OCI-LY1 (cell line): ENCODE data around the gene STXBP6.

ENCODE experiments used
- H2AFZ ChIP-seq: fragments of 200-600 bp; sonication (generic), shearing (Covaris generic); 2 replicates; pipeline ENCODE4 v1.6.0; 2014; ENCODE audit warnings: antibody characterized with exemption, mild to moderate bottlenecking, low read length
- H3F3A ChIP-seq: fragments of 200-600 bp; sonication (generic), shearing (Covaris generic); 2 replicates; pipeline ENCODE4 v1.6.0; 2014; ENCODE audit warnings: mild to moderate bottlenecking, antibody characterized with exemption, low read length, moderate library complexity; ENCODE audit not compliant: insufficient read depth
- H3K27ac ChIP-seq: fragments of 200-600 bp; sonication (generic); 2 replicates; pipeline ENCODE4 v1.5.1; 2014; ENCODE audit warnings: low read length, mixed run types, mild to moderate bottlenecking, low read depth; ENCODE audit not compliant: poor library complexity, severe bottlenecking
- H3K27me3 ChIP-seq: fragments of 200-600 bp; sonication (generic); 2 replicates; pipeline ENCODE4 v1.6.0; 2014; ENCODE audit warnings: antibody characterized with exemption, mild to moderate bottlenecking, low read length, moderate library complexity; ENCODE audit not compliant: insufficient read depth
- H3K36me3 ChIP-seq: fragments of 200-600 bp; sonication (generic); 2 replicates; pipeline ENCODE4 v1.6.1; 2014; ENCODE audit warnings: mild to moderate bottlenecking, antibody characterized with exemption, low read length, moderate library complexity, mixed read lengths; ENCODE audit not compliant: insufficient read depth
- H3K4me1 ChIP-seq: fragments of 200-600 bp; sonication (generic); 2 replicates; pipeline ENCODE4 v1.5.1; 2014; ENCODE audit warnings: mild to moderate bottlenecking, low read length, moderate library complexity; ENCODE audit not compliant: insufficient read depth, severe bottlenecking
- H3K4me2 ChIP-seq: fragments of 200-600 bp; sonication (generic), shearing (Covaris generic); 2 replicates; pipeline ENCODE4 v1.6.1; 2014; ENCODE audit warnings: low read length
- H3K4me3 ChIP-seq: fragments of 200-600 bp; sonication (generic); 2 replicates; pipeline ENCODE4 v1.5.1; 2014; ENCODE audit warnings: low read length, low read depth, mild to moderate bottlenecking, mixed read lengths; ENCODE audit not compliant: poor library complexity, severe bottlenecking
- H3K79me2 ChIP-seq: fragments of 200-600 bp; shearing (Covaris generic); 2 replicates; pipeline ENCODE4 v1.6.1; 2016; ENCODE audit warnings: mixed run types, low read length, mixed read lengths; ENCODE audit not compliant: insufficient read depth
- H3K9ac ChIP-seq: fragments of 200-600 bp; sonication (generic), shearing (Covaris generic); 2 replicates; pipeline ENCODE4 v1.6.1; 2014; ENCODE audit warnings: mild to moderate bottlenecking, low read length, mixed read lengths
- H3K9me2 ChIP-seq: fragments of 200-600 bp; sonication (generic), shearing (Covaris generic); 2 replicates; pipeline ENCODE4 v1.6.1; 2014; ENCODE audit warnings: low read depth, mild to moderate bottlenecking, low read length, mixed read lengths
- H3K9me3 ChIP-seq: fragments of 200-600 bp; shearing (Covaris generic); 2 replicates; pipeline ENCODE4 v1.6.1; 2014; ENCODE audit warnings: low read length, mixed read lengths
- H4K20me1 ChIP-seq: fragments of 200-600 bp; sonication (generic), shearing (Covaris generic); 2 replicates; pipeline ENCODE4 v1.6.0; 2016; ENCODE audit warnings: mild to moderate bottlenecking, low read length; ENCODE audit not compliant: insufficient read depth
- CTCF ChIP-seq: fragments of 200-600 bp; sonication (generic), shearing (Covaris generic); IDR thresholded peaks from 2 replicates; pipeline ENCODE4 v1.5.1; 2017; ENCODE audit warnings: mild to moderate bottlenecking, antibody characterized with exemption, low read length, moderate library complexity, mixed read lengths
- EZH2 ChIP-seq: fragments of 200-600 bp; sonication (generic), shearing (Covaris generic); IDR thresholded peaks from 2 replicates; pipeline ENCODE4 v1.8.0; 2017; ENCODE audit warnings: borderline replicate concordance, mixed run types, mild to moderate bottlenecking, antibody characterized with exemption, low read length, moderate library complexity, mixed read lengths

The STXBP6 gene

GRCh38 chr14:24895622-24896021 lies 154.3 kb downstream of the STXBP6 start:
- H3K9me2 ChIP-seq = no peaks in the 10 kb centered on the region
- H3K4me2 ChIP-seq = no peak overlapping the region
- H3K36me3 ChIP-seq = no peaks in the 10 kb centered on the region
- TF ChIP-seq EZH2 (no peak), CTCF (no peak)
- H3K4me3 ChIP-seq = no peak overlapping the region
- no peaks in the 10 kb centered on the region for H4K20me1 ChIP-seq
- peaks cover 5% of the 10 kb centered on the region; the same call in 1 of the 2 replicates for H3K27me3 ChIP-seq
- no peak overlapping the region for H3K9ac ChIP-seq
- no peak overlapping the region for H3K27ac ChIP-seq
- H3K9me3 ChIP-seq = no peaks in the 10 kb centered on the region; the same call in 1 of the 2 replicates
- H3K4me1 ChIP-seq = no peaks in the 10 kb centered on the region
- H3K79me2 ChIP-seq = no peaks in the 10 kb centered on the region
- no peak overlapping the region for H2AFZ ChIP-seq
- no peaks in the 10 kb centered on the region for H3F3A ChIP-seq

DNA sequence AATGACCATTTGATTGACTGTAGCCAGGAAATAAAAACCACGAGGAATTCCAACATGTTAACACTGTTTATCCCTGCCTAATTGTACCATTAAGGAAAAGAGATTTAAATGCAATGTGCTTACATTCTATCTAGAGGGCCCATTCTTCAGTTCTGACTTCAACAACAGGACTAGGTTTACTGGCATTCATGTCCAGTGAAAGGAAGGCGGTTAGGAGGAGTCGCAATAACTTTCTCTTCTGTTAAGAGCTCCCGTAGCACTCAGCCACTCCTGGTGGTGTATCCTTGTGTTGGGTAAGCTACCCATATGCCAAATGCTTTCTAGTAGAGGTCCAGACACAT lies 154.7 kb downstream of the STXBP6 start:
- no peak overlapping the region for H3K4me2 ChIP-seq
- TF ChIP-seq EZH2 = no peak
- no peak for TF ChIP-seq CTCF
- H3K9me2 ChIP-seq = no peaks in the 10 kb centered on the region
- H3K4me1 ChIP-seq = no peaks in the 10 kb centered on the region
- no peak overlapping the region for H3K27ac ChIP-seq
- no peaks in the 10 kb centered on the region for H4K20me1 ChIP-seq
- no peaks in the 10 kb centered on the region for H3K36me3 ChIP-seq
- peaks cover 5% of the 10 kb centered on the region; the same call in 1 of the 2 replicates for H3K27me3 ChIP-seq
- no peaks in the 10 kb centered on the region for H3F3A ChIP-seq
- H3K79me2 ChIP-seq = no peaks in the 10 kb centered on the region
- no peak overlapping the region for H3K9ac ChIP-seq
- H3K9me3 ChIP-seq = no peaks in the 10 kb centered on the region; the same call in 1 of the 2 replicates
- no peak overlapping the region for H2AFZ ChIP-seq
- no peak overlapping the region for H3K4me3 ChIP-seq

DNA sequence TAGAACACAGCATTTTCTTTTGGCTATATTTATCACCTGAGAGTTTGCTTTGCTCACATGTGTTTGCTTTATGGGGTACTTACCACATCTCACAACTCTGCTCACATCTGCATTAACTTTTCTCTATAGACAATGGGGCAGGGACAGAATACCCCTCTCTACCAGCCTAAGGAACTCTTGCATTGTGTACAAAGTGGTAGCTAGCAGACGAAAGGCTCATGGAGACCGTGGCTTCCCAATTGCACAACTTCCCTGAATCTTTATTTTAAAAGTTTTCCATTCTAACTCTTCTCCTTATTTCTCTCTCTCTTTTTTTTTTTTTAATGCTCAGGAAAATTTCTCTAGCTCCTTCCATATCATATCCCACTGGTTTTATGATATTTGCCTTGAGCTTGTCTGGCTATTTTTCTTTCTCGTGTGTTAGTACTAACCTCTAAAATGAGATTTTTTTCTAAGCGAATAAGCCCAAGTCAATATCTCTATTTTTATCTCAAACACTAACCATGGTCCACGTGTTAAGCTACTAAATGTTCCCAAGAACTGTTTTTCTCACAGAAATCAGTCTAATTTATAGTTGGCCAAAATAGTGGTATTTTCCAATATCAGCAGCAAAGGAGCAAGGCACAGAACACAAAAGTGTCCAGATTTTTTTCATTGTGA lies 155.2 kb downstream of the STXBP6 start:
- no peak overlapping the region for H2AFZ ChIP-seq
- no peak overlapping the region for H3K4me3 ChIP-seq
- peaks cover 5% of the 10 kb centered on the region; the same call in 1 of the 2 replicates for H3K27me3 ChIP-seq
- H3K9me3 ChIP-seq = peaks cover 2% of the 10 kb centered on the region; the same call in 1 of the 2 replicates
- no peaks in the 10 kb centered on the region for H3K36me3 ChIP-seq
- H3K9ac ChIP-seq = no peak overlapping the region
- no peak overlapping the region for H3K4me2 ChIP-seq
- H3F3A ChIP-seq = no peaks in the 10 kb centered on the region
- H3K4me1 ChIP-seq = no peaks in the 10 kb centered on the region
- TF ChIP-seq CTCF (no peak), EZH2 (no peak)
- no peaks in the 10 kb centered on the region for H3K9me2 ChIP-seq
- no peaks in the 10 kb centered on the region for H3K79me2 ChIP-seq
- H4K20me1 ChIP-seq = no peaks in the 10 kb centered on the region
- H3K27ac ChIP-seq = no peak overlapping the region
